GM12873 (cell line): ENCODE data around the gene CCL2.

Source experiments
- CTCF ChIP-seq: IDR thresholded peaks from 2 replicates; pipeline ENCODE4 v1.5.1; 2012; ENCODE audit warnings: low read depth, mild to moderate bottlenecking, moderate library complexity, low read length, control low read depth; ENCODE audit not compliant: insufficient read depth; ENCODE audit errors: missing control alignments

The CCL2 gene

DNA sequence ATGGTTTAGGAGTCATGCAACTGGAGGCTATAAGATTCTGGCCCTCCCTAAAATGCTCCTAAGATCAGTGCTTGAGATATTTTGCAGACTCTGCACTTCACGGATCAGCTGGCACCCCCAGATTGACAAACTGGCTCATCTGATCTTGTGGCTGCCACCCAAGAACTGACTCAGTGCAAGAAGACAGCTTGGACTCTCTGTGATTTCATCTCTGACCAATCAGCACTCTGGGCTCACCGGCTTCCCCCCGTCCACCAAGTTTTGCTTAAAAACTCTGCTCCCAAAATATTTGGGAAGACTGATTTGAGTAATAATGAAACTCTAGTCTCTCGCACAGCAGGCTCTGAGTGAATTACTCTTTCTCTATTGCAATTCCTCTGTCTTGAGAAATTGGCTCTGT is 26.3 kb upstream of the CCL2 start:
- TF ChIP-seq CTCF: no peak

- TF ChIP-seq CTCF: no peak
Measured at GRCh38 chr17:34230342-34230741, 24.7 kb upstream of the CCL2 start.

DNA sequence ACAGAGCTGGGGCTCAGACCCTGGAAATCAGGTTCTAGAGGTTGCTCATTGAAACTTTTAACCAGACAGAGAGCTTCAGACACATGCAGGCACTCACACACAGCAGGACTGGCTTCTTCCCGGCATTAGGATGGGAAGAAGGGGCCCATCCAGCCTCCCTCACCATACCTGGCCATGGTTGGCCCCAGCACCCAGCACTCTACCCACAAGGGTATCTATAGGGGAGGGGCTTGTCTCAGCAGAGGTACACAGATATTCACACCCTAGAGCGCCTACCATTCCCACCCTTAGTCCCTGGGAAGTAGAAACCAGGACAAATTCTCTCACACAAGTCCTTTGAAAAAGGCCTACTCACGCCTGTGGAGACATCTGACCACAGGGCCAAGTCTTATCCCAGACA is 20.5 kb upstream of the CCL2 start:
- TF ChIP-seq CTCF: no peak

- no peak for TF ChIP-seq CTCF
Measured at GRCh38 chr17:34235389-34236028, 19.6 kb upstream of the CCL2 start.

- TF ChIP-seq CTCF: no peak
Measured at GRCh38 chr17:34236281-34236892, 18.7 kb upstream of the CCL2 start.

DNA sequence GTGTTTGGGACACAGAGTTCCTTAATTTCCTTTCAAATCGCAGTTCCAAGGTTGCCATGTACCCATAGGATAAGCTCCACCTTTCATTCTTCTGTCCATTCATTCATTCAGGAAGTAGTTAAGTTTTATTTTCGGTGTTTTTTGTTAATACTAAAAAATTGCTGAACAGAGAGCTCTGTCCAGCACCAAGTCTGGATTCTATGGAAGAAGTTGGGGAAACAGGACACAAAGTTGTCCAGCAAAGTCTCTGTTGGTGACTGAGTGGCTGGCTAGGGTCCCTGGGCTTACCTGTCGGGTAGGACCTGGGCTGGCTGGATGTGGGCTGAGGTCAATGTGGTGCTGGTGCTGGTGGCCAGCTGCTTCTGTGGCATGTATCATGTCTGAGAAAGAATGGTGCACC is 17.6 kb upstream of the CCL2 start:
- no peak for TF ChIP-seq CTCF

- no peak for TF ChIP-seq CTCF
Measured at GRCh38 chr17:34241062-34241461, 14.0 kb upstream of the CCL2 start.
